ENCODE measurements around the gene ADAMTS9.

Gene ADAMTS9

DNA sequence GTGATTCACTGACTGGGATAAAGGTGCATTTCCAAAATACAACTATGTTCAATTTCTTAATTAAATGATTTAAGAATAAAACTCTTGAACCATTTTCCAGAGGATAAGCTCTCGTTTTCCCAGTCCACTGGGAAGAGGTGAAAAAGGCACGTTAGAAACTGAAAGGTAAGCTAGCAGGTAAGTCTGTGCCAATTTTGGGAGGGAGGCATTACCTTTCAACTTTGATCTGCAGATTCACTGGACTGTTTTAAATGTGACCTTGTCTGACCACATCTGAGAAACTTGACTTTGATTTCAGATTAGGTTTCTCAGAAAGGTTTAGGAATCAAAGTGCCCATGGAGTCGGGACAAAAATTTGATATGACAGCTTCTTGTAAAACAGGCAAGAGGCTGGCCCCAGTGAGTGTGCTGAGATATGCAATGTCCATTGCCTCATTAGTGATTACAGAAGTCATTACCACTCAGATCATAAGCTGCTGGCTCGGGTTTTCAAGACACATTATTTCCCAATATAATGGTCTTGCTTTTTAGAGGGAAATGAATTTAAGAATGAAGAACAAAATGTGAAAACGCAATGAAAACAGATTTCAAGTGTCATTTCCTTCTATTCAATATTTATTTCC lies 118.8 kb downstream of the ADAMTS9 start:
- TF ChIP-seq, protein P1, sequence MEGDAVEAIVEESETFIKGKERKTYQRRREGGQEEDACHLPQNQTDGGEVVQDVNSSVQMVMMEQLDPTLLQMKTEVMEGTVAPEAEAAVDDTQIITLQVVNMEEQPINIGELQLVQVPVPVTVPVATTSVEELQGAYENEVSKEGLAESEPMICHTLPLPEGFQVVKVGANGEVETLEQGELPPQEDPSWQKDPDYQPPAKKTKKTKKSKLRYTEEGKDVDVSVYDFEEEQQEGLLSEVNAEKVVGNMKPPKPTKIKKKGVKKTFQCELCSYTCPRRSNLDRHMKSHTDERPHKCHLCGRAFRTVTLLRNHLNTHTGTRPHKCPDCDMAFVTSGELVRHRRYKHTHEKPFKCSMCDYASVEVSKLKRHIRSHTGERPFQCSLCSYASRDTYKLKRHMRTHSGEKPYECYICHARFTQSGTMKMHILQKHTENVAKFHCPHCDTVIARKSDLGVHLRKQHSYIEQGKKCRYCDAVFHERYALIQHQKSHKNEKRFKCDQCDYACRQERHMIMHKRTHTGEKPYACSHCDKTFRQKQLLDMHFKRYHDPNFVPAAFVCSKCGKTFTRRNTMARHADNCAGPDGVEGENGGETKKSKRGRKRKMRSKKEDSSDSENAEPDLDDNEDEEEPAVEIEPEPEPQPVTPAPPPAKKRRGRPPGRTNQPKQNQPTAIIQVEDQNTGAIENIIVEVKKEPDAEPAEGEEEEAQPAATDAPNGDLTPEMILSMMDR (IDR thresholded peaks at IDR 0.05; ENCODE audit: low read depth, low read length): no peak
- TF ChIP-seq MYC (IDR thresholded peaks at IDR 0.05; ENCODE audit: low read depth, low read length) (no peak), POLR2A (IDR thresholded peaks at IDR 0.05; ENCODE audit: extremely low read depth, insufficient read length) (no peak)
- TF ChIP-seq, protein P2, sequence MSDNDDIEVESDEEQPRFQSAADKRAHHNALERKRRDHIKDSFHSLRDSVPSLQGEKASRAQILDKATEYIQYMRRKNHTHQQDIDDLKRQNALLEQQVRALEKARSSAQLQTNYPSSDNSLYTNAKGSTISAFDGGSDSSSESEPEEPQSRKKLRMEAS (IDR thresholded peaks at IDR 0.05; ENCODE audit: low read depth, low read length): no peak
- no peak overlapping the region for H3K4me3 ChIP-seq (ENCODE audit: low read depth, low read length)
- DNase-seq (ENCODE audit: low read depth): no peak

DNA sequence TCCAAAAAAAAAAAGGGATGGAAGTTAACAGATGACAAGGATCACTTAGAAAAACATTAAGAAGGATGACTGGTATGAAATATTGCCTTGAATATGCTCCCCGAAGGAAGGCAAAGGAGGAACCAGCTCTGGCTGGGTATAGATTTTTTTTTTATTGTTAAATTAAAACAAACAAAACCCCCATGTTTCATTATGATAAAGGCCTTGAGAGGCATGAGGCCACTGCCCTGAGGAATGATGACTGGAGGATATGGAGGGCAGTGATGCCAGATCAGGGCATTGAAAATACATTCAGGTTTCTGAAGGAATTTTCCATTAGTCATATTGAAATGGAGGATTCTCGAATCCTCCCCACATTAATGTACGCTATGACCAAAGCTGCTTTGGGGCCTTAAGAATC lies 120.9 kb downstream of the ADAMTS9 start:
- no peak overlapping the region for H3K4me3 ChIP-seq (ENCODE audit: low read depth, low read length)
- DNase-seq (ENCODE audit: low read depth): no peak
- TF ChIP-seq MYC (IDR thresholded peaks at IDR 0.05; ENCODE audit: low read depth, low read length) (no peak), POLR2A (IDR thresholded peaks at IDR 0.05; ENCODE audit: extremely low read depth, insufficient read length) (no peak)
- TF ChIP-seq, protein P1 (IDR thresholded peaks at IDR 0.05; ENCODE audit: low read depth, low read length): no peak
- TF ChIP-seq, protein P2 (IDR thresholded peaks at IDR 0.05; ENCODE audit: low read depth, low read length): no peak

DNA sequence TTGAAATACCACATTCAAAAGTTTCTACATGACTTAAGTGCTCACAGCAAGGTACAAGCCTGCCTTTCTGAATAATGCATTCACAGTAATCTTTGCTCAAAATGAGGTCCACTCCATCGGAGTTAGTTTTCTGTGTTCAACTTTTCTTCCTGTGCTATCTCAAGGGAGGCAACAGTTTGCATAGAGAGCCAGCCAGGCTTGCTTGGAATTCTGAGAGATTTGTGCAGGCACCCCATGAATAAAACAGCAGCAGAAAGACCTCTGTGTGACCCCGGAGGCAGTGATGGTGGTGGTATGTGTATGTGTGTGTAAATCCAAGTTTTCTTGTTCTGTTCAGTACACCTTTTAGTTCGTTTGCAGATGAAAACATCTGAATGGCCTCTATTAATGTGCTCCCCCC lies 124.0 kb downstream of the ADAMTS9 start:
- no peak for TF ChIP-seq POLR2A (IDR thresholded peaks at IDR 0.05; ENCODE audit: extremely low read depth, insufficient read length)
- no peak for TF ChIP-seq MYC (IDR thresholded peaks at IDR 0.05; ENCODE audit: low read depth, low read length)
- TF ChIP-seq, protein P1 (IDR thresholded peaks at IDR 0.05; ENCODE audit: low read depth, low read length): no peak
- TF ChIP-seq, protein P2 (IDR thresholded peaks at IDR 0.05; ENCODE audit: low read depth, low read length): no peak
- H3K4me3 ChIP-seq (ENCODE audit: low read depth, low read length): no peak overlapping the region
- no peak for DNase-seq (ENCODE audit: low read depth)

DNA sequence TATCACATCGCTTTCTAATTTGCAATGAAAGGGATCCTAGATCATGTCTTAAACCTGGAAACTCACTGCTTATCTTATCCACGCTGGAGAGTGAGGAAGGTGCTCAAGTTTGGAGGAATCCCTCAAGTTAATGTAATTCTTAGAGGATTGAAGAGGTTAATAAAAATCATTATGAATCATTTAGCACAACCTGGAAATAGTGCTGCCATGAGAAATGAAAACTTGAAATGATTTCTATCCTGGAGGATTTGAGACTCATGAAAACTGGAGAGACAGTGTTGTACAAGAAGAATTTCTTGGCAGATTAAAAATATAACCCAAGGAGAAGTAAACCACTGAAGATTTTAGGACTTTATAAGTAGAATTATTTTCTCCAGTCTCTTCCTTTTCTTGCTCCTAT lies 125.9 kb downstream of the ADAMTS9 start:
- TF ChIP-seq, protein P2 (IDR thresholded peaks at IDR 0.05; ENCODE audit: low read depth, low read length): no peak
- TF ChIP-seq, protein P1 (IDR thresholded peaks at IDR 0.05; ENCODE audit: low read depth, low read length): no peak
- TF ChIP-seq POLR2A (IDR thresholded peaks at IDR 0.05; ENCODE audit: extremely low read depth, insufficient read length): no peak
- TF ChIP-seq MYC (IDR thresholded peaks at IDR 0.05; ENCODE audit: low read depth, low read length): no peak

DNA sequence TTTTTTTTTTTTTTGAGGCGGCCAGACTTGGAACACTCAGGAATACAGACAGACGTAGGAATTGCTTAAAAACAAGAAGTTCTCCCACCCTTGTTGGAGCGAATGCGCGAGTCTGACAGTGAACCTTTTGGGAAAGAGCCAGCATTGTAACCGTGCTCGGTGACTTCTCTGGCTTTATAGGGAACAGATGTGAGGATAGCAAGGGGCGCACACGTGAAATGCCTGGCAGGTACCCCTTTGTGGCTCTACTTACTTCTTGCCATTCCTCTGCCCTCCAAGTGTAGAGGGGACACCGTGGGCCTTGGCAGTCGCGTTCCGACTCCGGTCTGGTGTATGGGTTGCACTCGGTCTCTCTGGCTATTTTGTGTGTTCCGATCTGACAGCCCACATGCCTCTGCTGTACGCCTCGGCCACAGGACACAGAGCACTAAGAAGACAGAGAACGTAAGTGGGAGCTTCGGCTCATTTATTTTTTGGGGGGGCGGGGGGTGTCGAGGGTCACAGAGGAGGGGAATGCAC lies 126.4 kb downstream of the ADAMTS9 start:
- H3K4me3 ChIP-seq (ENCODE audit: low read depth, low read length): no peak overlapping the region
- DNase-seq (ENCODE audit: low read depth): no peak
- TF ChIP-seq MYC (IDR thresholded peaks at IDR 0.05; ENCODE audit: low read depth, low read length): no peak
- TF ChIP-seq, protein P2 (IDR thresholded peaks at IDR 0.05; ENCODE audit: low read depth, low read length): no peak
- TF ChIP-seq POLR2A (IDR thresholded peaks at IDR 0.05; ENCODE audit: extremely low read depth, insufficient read length): no peak

More for the DNA sequence above, 125.9 kb downstream of the ADAMTS9 start:
- no peak for DNase-seq (ENCODE audit: low read depth)
- H3K4me3 ChIP-seq (ENCODE audit: low read depth, low read length): no peak overlapping the region

DNA sequence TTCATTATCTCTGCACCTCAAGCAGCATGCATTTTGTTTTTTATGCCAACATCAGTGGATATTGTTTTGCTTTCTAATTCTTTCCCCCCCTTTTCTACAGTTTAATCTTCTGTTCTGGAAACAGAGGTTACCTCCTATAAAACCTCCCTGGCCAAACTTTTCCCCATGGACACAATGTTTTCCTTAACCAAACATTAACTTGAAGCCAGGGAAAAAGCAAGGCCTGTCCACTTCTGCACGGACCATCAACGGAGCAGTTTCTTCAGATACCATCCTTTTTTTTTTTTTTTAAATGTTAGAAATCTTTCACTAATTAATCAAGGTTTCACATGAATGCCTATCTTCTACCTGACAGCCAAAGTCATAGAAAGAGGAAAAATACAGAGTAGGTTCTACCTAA lies 127.0 kb downstream of the ADAMTS9 start:
- H3K4me3 ChIP-seq (ENCODE audit: low read depth, low read length): no peak overlapping the region
- no peak for TF ChIP-seq MYC (IDR thresholded peaks at IDR 0.05; ENCODE audit: low read depth, low read length)
- TF ChIP-seq, protein P1 (IDR thresholded peaks at IDR 0.05; ENCODE audit: low read depth, low read length): no peak
- no peak for TF ChIP-seq POLR2A (IDR thresholded peaks at IDR 0.05; ENCODE audit: extremely low read depth, insufficient read length)
- TF ChIP-seq, protein P2 (IDR thresholded peaks at IDR 0.05; ENCODE audit: low read depth, low read length): no peak
- no peak for DNase-seq (ENCODE audit: low read depth)
